B cell (primary cell): Measurements from ENCODE around the gene MYO1C.

Source experiments
- EZH2 ChIP-seq: IDR thresholded peaks from 2 replicates; pipeline ENCODE4 v1.6.1; 2012; ENCODE audit warnings: borderline replicate concordance, low read depth, mild to moderate bottlenecking, moderate library complexity, low read length; ENCODE audit not compliant: insufficient read depth, poor library complexity, severe bottlenecking
- TF ChIP-seq, protein P1 (sequence below): fragments of 200-600 bp; IDR thresholded peaks from one replicate; pipeline ENCODE4 v1.8.0; 2022; ENCODE audit warnings: antibody characterized with exemption, mild to moderate bottlenecking

DNA sequence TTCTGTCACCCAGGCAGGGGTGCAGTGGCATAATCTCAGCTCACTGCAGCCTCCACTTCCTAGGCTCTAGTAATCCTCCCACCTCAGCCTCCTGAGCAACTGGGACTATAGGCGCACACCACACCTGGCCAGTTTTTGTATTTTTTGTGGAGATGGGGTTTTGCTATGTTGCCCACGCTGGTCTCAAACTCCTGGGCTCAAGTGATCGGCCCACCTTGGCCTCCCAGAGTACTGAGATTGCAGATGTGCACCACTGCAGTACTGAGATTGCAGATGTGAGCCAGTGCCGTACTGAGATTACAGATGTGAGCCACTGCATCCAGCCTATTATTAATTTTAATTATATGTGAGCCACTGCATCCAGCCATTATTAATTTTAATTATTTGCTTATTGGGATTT is 50.3 kb downstream of the MYO1C start:
- TF ChIP-seq, protein P1, sequence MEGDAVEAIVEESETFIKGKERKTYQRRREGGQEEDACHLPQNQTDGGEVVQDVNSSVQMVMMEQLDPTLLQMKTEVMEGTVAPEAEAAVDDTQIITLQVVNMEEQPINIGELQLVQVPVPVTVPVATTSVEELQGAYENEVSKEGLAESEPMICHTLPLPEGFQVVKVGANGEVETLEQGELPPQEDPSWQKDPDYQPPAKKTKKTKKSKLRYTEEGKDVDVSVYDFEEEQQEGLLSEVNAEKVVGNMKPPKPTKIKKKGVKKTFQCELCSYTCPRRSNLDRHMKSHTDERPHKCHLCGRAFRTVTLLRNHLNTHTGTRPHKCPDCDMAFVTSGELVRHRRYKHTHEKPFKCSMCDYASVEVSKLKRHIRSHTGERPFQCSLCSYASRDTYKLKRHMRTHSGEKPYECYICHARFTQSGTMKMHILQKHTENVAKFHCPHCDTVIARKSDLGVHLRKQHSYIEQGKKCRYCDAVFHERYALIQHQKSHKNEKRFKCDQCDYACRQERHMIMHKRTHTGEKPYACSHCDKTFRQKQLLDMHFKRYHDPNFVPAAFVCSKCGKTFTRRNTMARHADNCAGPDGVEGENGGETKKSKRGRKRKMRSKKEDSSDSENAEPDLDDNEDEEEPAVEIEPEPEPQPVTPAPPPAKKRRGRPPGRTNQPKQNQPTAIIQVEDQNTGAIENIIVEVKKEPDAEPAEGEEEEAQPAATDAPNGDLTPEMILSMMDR = no peak
- no peak for TF ChIP-seq EZH2
